GM19023 (cell line): Measurements from ENCODE around the gene CD79A.

ENCODE experiments used
- ATAC-seq: cut with Tn5 transposase; IDR thresholded peaks from one replicate; pipeline ENCODE4 v1.9.1; 2021; ENCODE audit warnings: mild to moderate bottlenecking, moderate library complexity; ENCODE audit not compliant: unreplicated experiment

Gene CD79A

DNA sequence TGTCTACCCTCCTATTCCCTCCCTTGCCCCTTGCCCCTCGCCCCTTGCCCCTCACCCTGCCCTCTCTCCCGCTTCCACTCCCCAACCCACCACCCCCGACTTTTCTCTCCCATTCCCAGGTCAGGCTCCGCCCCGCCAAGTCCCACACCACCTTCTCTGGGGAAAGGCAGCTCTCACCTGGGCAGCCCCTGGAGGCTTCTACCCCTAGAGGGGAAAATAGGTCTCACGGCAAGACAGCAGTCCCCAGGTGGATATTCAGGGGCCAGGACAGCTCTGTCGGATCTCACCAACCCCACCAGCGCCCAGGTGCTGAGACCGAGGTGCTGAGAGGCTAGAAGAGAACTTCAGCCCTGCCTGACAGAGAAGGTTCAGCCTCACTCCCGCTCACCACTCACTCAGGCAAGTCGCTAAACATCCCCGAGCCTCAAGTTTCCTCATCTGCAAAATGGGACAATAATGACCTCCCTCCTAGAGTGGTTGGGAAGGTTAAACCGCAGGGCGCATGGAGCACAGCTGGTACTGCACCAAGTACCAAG, 52.5 kb downstream of the CD79A start:
- ATAC-seq, result no peak

DNA sequence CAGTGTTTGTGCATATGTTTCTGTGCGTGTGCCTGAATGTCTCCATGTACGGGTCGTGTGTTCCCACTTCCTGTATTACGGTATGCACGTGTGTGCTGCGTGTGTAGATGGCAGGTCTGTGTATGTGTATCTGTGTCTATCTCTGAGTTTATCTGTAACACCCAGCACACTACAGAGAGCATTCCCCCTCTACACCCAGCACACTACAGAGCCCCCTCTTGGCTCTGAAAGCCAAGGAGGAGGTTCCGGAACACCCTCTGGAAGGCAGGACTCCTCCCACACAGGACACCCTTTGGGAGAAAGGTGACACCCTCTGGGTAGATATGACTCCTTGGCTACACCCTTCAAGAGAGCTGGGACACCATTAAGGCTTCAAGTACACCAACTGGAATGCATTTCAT, 53.2 kb downstream of the CD79A start:
- no peak for ATAC-seq
